Stimulated activated CD4-positive, alpha-beta T cell treated with anti-CD3 and anti-CD28 coated beads, Interleukin-2, amount 100 ng/mL, for 24 hours (primary cell): Measurements from ENCODE around the gene ITGA1.

Experiments
- DNase-seq, 2 donors: peaks; one replicate each; pipeline ENCODE4 v3.0.0-alpha.2; 2020

ITGA1 gene

DNA sequence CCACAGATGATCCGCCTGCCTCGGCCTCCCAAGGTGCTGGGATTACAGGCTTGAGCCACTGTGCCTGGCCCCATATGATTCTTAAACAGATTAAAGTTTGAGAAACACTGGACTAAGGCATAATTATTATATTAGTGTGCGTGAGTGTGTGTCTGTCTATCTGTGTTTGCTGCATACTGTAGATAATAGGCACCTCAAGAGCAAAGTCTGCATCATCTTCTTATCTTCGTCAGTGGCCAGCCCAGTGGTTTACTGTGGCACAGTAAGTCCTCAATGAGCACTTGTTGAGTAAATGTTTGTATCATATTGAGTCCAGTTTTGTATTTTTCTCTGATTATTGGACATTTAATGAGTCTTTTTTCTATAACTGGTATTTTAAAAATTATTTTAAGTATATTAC lies 81.7 kb downstream of the ITGA1 start:
- DNase-seq = no peak

DNA sequence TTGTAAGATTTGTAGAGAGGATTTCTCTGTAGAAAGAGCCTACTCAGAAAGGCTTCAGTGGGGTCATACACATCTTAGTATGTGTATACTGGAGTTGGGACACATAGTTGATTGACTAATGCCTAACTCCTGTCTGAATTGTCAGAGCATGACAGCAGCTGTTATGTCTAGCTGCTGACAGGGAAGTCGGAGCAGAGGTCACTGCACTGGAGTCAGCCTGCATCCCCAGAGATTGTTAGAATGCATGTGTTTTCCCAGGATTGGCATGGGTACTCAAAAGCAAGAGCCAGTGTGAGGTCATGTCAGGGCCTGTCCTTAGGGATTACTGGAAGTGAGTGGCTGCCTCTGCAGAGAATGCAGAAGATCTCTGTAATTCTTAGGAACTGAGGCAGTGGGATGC lies 82.7 kb downstream of the ITGA1 start:
- DNase-seq = no peak

DNA sequence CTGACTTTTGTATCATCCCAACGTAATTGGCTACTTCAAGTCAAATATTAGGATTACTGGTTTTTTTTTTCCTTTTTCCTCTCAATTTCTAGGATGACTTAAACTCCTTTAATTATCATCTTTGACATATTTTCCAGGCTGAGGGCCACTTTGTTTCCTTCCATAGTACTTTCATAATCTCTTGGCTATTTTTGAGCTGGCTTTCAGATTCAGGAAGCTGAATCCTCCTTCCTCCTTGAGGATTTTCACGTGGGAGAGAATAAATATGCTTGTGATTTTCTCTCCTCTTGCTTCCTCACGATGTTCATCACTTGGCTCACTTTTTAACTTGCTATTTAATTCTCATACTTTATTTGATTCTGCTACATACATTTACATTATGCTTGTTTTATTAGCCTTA lies 88.1 kb downstream of the ITGA1 start:
- no peak for DNase-seq

DNA sequence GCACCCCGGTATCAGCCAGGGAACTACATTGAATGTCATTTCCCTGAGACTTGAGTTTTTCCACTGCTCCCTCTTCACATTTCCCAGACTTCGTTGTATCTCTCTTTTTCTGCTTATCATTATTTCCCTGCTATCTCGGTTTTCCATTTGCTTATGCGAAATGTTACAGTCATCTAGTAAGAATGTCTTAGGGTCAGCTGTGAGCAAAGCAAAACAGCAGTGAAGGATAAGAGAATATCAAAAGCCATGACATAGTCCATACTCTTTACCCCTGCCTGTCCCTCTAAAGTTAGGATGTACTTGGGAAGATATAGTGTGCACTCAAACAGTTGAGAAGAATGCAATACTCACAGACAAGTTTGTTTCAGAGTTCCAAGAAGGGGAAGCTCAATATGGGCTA lies 88.7 kb downstream of the ITGA1 start:
- DNase-seq = no peak

DNA sequence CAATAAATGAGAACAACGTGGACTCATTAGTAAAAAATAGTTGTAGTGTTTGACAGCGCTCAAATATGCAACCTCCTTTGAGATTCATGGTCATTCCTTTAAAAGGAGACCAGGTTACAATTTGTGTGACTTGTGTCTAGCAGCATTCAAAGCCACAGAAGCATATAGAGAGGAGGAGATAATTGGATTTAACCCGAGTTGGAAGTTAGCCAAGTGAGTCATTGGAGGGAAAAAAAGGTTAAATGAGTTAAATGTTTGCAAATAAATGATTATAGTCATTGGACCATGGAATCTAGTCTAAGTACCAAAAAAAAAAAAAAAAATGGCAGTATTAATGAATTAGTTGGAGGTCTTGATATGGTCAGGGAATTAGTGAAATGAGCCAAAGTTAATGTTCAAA lies 90.9 kb downstream of the ITGA1 start:
- no peak for DNase-seq

DNA sequence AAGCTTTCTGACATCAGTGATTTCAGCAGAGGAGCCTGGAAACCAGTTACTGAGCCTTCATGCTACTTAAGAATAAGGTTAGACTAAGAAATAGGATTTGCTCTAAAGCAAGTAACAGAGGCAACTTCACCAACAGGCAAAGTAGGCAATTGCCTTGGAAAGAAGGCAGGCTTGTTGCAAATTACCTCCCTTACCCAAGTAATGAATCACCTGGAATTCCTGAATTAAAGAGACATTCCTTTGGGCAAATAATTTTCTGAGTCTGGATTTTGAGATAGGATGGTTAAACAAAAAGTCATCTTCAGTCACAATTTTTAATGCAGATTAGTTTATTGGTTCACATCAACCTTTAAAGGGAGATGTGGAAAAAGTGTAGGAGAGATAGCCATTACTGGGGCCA lies 92.8 kb downstream of the ITGA1 start:
- DNase-seq = no peak

DNA sequence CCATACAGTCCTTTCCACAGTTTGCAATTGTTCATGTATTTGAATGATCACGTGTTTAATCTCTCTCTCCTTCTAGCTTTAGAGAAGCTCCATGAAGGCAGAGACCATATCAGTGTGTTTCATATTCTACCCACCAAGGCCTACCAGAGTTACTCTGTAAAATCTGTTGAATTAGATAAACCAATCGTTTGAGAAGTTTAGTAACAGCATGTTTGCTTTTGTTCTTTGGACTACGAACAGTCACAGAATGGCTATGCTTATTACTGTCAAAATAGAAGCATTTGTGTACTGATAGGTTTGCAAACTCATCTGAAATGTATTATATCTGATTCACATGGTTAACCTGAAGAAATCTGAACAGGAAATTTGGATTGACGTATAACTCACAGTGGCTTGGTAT lies 93.8 kb downstream of the ITGA1 start:
- DNase-seq = no peak

DNA sequence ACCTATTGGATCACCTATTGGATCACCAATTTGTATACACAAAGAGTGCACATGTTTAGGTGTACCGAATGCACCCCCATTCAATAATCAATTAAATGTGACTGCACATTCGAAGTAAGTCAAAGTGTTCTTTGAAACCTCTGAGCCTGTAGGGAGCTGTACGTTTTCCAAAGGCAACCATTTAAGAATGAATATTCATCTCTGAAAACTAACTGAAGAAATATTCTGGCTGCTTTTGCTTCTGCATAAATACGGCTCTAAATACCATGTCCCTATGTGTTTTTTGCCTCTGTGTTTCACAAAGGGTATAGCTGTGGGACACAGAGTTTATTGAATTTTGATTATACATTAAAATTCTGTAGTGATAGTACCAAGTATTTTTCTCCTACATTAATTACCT lies 95.4 kb downstream of the ITGA1 start:
- DNase-seq = no peak

DNA sequence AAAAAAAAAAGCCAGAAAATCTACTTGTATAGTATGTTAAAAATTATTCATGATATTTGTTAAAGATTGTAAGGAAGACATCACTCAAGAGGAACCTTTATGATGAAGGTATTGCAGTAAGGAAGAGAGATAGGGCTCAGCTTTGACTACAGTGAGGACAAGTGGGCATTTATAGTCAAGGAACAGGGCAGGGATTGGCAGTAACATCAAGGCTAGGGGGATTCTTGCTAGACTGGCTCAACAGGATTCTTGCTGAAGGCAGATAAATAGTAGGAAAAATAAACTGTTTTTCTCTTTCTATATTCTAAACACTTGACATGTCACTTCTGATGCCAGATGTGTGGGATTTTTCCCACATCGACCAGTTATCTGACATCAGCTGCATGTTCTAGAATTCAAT lies 96.7 kb downstream of the ITGA1 start:
- no peak for DNase-seq

DNA sequence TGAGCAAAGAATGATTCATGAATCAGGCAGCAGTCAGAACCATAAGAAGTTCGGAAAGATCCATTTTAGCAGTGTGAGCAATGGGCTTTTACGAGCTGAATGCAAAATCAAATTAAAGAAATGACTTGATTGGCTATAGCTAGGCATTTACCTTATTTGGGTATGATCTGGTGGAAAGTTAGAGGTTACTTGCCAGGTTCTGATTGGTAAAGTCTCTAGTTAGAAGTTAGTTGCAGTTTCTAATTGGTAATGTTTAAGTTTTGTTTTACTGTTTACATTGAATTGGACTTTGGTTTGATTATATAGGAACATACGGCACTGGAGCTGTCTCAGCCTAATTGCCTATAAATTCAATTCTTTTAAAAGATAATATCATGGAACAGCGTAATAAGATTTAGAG lies 97.9 kb downstream of the ITGA1 start:
- DNase-seq = no peak

DNA sequence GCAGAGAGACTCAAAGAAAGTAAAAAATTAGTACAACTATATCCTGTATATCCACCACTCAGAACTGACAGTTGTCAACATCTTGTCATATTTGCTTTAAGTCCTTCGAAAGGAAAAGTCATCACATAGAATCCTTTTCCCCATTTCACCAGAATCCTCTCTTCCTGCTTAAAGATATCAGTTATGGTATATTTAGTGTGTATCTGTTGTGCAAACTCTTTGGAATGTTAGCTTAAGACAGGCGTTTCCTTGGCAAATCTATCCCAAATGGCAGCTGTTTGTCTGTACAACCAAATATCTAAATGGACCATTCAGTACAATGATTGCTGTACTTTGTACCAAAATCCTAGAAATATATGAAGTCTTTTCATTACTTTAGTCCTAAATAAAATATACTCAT lies 98.5 kb downstream of the ITGA1 start:
- DNase-seq = no peak

DNA sequence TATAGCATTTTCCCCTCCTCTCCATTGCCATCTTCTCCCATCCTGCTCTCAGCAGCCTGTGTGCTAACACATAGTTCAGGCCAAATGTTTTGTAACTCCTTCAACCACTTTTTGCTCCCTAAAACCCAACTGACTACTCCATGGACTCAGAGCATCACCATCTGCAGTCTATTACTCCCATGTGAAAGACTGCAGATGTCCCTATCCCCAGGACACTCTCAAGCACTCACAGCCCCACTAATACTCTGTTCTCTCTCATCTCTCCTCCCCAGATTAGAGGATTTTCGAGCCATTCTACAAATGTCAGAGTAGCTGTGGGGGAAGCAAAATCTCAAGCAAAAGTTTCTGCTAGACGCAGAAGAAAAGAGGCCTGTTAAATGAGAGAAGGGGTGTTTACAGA lies 99.3 kb downstream of the ITGA1 start:
- DNase-seq = no peak

DNA sequence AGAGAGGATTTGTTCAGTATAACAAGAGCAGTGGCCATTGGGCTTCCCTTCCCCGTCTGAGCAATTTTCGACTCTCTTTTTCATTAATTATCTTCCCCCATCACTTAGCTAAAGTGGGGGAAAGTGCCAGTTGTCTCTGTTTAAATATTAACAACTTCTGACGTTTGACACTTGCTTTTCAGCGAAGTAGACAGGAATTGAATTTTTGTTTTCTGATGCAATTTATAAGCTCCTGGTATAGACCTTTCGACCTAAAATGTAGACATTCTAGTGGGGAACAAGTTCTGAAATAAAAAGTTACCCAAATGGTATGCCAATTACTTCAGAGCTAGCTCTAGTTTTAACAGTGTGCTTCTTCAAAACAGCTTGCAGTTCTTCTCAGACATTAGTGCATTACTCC lies 100.6 kb downstream of the ITGA1 start:
- no peak for DNase-seq

DNA sequence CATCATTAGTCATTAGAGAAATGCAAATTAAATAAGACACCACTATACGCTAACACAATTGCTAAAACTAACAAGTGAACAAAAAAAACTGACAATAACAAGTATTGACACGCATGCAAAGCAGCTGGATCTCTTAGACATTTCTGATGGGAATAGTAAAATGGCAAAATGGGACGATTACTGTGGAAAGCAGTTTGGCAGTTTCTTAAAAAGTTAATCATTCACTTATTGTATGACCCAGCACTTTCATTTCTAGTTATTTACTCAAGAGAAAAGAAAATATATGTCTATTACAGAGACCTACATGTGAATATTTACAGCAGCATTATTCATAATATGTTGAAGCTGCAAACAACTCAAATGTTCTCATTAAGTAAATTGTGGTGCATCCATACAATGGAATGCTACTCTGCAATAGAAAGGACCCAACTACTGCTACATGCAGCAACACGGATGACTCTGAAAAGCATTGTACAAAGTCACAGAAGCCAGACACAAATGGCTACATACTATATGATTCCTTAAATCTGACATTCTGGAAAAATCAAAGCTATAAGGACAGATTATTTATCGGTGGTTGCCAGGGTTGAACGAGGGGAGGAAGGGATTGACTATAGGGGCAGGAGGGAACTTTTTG lies 104.6 kb downstream of the ITGA1 start:
- no peak for DNase-seq

DNA sequence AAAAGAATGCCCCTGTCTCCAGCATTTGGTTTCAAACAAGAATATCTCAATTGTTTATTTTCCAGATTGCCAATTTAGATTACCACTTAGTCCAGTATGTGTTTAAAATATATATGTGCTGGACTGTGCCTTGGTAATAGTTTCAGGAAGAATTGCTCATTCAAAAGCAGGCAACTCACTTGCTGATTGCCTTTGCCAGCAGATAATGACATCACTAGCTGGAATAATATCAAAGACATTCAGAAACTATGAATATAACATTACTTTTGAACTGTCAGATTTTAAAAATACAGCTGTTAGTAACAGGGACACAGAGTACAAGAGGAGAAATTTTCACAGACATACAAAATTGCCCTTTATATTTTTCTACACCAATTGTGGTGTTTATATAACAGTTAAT lies 105.4 kb downstream of the ITGA1 start:
- no peak for DNase-seq

DNA sequence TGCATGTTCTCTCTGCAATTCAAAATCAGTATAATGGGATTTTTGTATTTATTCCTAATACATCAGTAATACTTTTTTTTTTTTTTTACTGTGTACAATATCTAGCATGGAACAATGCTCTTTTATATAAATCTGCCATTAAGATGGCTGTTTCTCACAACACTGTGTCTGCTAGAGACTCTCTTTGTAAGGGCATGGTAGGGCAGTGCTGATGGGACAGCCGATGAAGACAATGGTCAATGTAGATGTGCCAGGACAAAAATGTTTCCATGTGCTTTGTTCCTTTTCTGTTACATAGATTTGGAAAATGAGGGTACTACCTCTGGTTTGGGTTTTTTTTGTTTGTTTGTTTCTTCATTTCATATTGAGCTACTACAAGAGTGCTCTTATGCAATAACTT lies 106.1 kb downstream of the ITGA1 start:
- DNase-seq = no peak

DNA sequence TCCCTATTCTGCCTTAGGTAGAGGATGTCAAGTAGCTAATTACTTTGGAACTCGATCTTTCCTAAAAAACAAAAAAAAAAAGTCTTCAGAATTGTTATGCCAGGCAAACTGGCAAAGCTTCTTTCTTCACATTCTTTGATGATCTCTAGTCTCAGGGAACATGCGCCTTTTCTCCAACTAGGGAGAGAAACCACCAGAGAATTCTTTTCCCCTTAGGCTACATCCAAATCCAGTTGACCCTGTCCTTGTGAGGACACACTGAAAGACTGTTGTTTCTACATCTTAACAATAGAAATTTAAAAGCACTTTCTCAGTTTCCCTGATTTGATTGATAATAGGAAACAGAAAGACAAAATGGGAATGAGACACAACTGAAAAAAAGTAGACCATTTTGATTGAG lies 106.7 kb downstream of the ITGA1 start:
- no peak for DNase-seq

DNA sequence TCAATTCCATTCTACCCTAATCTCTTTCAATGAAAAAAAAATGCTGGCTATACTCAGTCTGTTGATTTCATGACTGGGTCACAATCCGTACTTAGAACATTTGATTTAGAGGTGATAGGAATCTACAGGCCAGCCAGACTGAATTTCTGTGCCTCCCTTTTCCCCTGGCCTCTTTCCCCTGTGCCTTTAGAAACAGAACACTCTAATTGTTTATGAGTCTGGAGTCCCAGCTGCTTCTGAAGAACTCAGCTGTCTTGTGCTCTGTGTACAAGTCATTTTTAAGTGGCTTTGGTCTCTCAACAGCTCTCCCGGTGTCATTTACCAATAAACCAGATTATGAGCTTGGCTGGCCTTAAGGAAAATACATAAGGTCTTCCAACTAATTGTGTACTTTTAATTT lies 107.4 kb downstream of the ITGA1 start:
- DNase-seq = no peak

DNA sequence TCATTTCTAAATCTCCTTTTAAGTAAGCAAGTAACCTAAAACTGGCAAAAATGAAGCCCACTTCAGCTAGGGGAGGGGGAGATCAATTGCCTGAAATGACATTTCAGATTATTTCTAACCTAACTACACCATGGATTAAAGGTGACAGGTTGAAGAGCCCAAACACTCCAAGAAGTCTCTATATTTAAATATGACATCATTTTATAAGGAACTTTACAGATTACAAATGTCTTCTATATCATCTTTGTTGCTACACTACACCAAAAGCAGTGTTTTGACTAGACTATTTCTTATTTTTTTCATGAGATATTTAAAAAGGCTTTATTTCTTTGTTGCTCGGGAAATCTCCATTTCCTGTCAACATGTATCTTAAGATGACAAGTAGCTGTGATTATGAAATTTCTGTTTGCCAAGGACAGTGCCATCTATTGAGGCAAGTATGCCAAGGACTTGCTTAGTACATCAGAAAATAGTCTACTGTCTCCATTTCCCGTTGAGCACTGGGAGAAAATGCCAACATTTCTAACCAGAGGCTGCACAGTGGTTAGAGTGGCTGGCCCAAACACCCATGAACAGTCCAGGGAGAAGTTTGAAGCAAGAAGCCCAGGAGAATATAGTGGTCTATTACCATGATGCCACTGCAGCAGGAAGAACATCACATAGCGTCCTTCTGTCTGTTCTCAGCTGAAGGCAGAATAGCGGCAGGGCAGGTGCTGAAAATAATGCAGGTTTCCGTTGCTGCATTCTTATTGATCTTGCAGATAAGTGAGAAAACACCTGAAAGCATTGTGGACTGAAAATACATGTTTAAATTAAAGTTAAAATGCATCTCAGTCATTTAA lies 108.1 kb downstream of the ITGA1 start:
- DNase-seq = no peak

DNA sequence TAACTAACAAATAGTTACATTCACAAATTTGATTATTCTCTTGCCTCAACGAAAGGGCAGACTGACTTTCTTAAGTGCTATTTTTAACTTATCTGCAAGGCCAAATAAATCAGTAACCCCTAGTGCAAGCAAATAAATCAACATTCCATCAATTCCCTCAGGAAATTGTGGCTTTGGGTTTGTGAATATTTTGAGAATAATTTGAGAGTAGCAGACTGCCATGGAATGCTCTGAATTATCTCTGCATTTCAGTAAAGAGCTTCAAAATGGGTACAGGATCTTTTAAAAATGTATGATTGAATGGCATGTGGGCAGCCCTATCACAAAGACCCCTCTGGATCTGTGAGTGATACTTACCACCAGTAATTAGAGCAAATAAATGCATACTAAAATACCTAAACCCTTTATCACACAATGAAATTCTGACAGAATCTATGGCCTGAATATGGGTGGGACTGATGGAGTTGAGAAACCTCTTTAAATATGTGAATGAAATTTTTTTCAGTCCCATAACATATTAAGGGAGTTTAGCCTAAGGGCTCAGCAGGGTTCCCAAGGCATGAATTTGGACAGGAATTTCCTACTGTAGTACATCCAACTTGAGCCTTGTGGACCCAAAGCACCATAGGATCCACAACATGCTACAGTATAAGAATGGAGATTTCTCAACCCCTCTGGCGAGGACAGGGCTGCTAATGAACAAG lies 109.0 kb downstream of the ITGA1 start:
- DNase-seq = no peak

DNA sequence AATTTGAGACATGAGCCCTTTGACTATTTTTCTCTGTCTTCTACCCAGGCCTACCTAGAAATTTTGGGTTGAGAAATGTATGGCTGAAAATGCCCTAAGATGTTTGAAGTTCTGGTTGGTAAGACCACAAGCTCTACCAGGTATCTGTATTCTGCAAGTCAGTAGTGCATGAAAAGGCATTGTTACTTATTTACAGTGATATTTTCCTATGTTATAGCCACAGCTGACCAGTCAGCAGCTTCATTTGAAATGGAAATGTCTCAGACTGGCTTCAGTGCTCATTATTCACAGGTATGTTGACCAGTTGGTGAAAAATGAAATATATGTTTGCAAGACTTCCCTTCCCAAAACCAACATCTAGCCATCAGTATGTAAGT lies 109.5 kb downstream of the ITGA1 start:
- DNase-seq = no peak

DNA sequence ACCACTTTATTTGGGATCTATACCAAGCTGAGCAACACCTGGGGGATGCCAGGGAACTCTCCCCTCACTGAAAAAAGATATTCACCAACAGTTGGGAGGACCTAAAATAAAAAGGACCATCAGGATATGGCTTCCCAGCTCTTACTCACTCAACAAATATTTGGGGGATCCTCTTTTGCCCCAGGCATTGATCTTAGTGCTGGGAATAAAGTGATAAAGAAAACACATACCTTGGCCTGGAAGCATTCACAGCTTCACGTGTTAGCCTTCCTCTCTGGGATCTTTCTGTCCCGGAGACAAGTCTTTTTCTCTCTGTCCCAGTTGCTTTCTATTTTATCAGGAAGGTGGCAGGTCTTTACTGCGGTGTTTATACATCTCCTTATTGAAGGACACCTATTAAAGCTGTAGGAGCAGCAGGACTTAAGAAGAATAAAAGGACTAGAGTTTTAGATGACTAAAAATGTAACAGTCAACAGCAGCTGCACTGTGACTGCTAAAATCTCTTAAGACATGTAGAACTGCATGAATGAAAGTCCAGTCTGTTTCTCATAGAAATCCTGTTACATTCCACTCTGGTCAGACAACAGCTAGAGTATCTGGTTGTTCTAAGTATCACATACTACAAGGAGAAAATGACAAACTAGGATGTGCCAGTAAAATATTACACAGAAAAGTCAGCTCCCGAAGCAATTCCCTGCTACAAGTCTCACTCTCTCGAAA lies 111.4 kb downstream of the ITGA1 start:
- no peak for DNase-seq

DNA sequence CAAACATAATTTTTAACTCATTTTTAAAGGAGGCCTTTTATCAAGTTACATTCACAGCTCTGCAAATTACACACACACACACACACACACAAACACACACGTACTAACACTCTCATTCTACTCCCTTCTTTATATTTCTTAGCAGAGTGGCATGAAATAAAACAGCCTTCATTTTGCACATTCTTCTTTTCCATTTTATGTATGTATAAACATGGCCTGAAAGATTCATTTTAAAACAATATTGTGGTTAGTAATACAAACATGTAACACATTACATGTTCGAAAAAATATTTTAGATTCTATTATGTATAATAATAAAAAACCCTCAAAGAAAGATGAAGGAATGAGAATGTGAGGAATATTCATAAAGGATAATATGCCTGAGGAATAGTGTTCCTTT lies 115.4 kb downstream of the ITGA1 start:
- DNase-seq = no peak

DNA sequence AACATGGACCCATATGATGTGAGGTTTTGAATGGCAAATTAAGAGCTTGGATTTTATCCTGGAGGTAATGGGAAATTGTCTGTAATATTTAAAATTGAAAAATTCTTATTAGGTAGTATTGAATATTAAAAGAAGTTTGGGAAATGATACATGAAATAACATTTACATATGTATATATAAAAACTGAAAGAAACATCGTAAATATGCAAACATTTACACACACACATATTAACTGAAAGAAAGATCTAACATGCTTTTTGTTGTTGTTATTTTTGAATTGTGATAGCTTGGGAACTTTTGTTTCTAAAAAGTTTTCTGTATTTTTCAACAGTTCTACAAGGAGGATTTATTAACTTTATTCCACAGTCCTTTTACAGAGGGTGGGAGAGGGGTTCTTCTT lies 118.6 kb downstream of the ITGA1 start:
- no peak for DNase-seq
